ENCODE measurements around the gene MRPL47.

Gene MRPL47

DNA sequence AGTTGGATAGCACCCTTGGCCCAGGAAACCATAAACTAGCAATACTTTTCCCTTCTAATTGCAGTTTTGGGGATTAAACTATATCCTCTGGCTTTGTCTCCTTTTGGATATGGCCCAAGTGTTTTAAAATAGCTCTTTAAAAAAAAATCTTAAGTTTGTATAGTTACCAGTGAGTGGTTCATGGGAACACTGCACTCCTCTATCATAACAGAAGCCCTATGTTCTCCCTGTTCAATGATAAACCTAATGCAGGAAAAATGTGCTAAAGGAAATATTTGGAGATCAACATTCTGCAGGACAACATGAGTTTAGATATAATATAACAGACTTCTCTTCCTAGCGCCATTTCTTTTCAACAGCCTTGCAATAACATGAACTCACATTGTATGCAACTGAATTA, 13.1 kb downstream of the MRPL47 start:
- DNase-seq (ENCODE audit: low read depth in 2 of 2): no peak

DNA sequence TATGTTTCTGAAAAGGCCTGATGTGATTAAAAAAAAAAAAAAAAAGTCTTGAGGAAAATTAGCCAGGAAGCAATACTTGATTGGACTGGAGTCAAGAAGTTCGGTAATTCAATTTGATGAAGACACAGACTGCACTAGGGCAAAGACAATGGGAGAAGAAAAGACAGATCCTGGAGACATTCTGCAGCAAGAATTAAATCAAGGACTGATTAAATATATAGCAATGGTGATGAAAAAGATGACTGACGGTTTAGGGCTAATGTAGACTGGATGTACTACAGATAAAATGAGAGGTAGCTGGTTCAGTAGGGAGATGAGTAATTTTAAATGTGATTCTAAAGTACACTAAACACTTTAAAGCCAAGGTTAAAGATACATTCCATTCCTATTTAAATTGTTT, 13.8 kb downstream of the MRPL47 start:
- DNase-seq (ENCODE audit: low read depth in 2 of 2): no peak

DNA sequence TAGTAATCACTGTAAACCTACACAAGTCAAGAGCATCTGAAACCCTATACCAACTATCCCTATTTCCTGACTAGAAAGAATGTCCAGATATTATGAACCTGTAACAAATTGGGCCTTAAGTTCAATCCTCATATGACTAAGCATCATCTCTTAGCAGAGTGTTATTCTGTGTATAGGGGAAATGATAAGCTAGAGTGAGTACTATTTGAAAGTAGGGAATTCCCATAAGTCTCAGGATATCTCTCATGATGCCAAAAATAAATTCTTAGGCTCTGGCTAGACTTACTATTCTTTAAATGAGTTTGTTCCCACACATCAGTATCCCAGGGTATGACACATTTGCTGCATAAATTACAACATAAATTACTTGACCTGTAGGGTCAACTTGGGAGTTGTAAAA, 15.3 kb downstream of the MRPL47 start:
- no peak for DNase-seq (ENCODE audit: low read depth in 2 of 2)

DNA sequence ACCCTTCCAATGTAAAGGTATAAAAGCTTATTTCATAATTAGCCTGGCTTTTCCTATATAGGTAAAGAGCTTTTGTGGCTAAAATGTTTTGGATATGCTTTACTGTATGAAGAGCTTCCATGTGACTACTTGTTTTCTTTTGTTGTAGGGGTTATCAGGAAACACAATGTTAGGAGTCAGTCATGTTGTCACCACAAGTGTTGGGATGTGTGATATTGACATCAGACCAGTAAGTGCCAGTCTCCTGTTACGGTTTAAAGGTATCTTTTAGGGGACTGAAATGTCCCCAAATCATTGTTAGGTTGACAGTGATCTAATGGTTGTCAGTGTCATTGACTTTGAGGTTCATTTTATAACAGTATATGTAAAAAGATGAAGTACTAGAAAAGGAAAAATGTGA, 23.4 kb downstream of the MRPL47 start:
- DNase-seq (ENCODE audit: low read depth in 2 of 2): no peak

DNA sequence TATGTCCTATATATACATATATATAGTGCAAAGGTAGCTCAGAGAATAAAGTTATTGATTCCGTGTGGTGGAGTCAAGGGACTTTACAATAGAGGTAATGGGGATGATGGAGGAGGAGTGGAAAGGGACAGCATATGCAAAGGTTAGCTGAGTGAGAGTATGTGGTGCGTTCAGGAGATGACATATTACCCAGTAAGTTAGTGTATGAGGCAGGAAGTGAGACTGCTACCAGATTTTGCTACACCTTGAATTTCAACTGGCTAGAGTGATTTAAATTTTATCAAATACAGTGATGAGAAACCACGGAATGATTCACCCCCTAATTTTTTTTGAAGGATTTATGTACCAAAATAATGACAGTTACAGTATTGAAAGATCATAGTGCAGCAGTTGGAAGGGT, 38.9 kb downstream of the MRPL47 start:
- no peak for DNase-seq (ENCODE audit: low read depth in 2 of 2)

DNA sequence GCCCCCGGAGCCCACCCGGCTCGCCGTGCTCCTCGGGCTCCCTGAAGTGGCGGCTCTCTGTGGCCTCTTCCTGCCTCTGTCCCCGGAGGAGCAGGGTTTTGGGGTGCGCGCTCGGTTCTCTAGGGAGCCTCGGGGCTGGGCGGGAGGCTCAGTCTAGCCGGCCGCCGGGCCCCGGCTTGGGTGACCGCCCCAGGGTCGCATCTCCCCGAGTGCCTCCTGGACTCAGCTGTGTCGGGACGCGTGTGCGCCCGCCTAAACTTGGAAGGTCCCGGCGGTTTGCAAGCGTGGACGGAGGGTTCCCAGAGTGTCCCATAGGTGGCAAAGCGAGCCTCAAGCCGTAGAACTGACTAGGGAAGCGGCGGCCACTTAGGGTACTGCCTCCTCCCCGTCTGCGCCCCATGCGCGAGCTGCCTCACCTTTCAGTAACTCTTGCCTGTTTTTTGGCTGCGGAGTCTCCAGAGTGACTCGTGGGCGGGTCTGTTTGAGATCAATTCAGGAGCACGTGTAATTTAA, 41.1 kb downstream of the MRPL47 start:
- peak; percentile 25 to 37 for DNase-seq (ENCODE audit: low read depth in 2 of 2)

DNA sequence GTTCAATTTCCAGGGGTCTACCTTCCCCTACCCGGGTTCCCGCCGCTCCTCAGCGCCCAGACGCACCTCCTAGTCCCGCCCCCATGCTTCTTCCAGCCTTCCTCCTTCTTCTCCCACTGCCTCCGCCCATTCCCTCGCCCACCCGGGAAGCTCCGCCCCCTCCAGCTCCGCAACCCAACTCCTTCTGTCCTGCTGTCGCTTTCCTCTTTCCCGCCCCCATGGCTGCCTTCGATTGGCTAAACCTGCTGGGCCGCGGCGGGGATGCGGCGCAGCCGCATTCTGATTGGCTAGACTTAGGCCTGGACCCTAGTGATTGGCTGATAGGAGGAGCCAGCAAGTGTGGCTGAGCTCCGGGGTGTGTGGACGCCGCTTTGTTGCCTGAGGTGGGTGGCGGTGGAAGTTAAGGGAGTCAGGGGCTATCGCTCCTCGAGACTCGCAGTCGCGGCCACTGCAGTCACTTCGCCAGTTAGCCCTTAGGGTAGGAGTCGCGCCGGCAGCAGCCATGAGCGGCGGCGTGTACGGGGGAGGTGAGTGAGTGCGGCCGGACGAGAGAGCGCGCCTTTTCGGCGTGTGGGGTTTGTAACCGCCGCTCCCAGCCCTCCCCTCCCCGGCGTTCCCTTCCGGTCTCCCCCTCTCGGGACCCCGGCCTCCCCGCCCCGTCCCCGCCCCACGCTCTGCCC, 41.7 kb downstream of the MRPL47 start, which contains the start of gene ACTL6A:
ACTL6A (plus strand) TSS at position 336 of the 680 bp plus-strand sequence; CDS start at position 503, 167 bp downstream.
- DNase-seq (ENCODE audit: low read depth in 2 of 2): peak; percentile 96

DNA sequence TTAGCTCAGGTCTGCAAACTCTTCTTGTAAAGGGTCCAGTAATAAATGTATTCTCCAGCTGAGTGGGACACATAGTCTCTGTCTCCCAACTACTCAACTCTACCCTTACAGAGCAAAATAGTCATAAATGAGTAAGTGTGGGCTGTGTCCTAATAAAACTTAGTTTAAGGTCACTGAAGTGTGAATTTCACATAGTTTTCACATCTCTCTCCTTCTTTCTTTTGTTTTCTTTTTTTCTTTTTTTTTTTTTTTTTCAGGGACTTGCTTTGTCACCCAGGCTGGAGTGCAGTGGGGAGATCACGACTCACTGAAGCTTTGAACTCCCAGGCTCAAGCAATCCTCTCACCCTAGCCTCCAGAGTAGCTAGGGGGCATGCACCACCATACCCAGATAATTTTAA, 43.6 kb downstream of the MRPL47 start:
- no peak for DNase-seq (ENCODE audit: low read depth in 2 of 2)

DNA sequence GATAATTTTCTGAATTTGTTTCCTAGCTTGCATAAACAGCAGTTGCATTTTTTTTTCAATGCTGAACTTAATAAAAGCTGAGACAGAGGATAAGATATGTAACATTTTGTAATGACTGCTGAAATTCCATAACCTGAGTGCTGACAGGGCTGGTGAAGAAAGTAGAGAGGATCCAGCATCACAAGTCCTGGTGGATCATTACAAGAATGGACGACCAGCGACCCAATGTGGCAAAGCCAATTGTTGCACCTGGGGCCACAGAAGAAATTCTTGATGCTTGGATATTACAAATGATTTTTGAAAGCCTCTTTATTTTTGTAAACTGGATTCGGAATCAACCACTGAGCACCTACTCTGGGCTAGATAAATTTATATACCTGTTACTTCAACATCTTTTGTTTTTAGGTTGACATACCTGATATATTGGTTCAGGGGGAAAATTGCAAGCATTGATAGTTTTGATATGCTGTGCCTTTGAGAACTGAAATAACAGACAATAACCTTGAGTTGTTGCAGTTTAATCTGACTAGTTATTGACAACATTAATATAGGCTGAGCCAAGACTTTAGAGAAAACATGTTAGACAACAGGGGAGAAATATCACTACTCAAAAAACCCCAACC, 45.6 kb downstream of the MRPL47 start:
- peak in 1 of 2 donors; percentile 12 for DNase-seq (ENCODE audit: low read depth in 2 of 2)

DNA sequence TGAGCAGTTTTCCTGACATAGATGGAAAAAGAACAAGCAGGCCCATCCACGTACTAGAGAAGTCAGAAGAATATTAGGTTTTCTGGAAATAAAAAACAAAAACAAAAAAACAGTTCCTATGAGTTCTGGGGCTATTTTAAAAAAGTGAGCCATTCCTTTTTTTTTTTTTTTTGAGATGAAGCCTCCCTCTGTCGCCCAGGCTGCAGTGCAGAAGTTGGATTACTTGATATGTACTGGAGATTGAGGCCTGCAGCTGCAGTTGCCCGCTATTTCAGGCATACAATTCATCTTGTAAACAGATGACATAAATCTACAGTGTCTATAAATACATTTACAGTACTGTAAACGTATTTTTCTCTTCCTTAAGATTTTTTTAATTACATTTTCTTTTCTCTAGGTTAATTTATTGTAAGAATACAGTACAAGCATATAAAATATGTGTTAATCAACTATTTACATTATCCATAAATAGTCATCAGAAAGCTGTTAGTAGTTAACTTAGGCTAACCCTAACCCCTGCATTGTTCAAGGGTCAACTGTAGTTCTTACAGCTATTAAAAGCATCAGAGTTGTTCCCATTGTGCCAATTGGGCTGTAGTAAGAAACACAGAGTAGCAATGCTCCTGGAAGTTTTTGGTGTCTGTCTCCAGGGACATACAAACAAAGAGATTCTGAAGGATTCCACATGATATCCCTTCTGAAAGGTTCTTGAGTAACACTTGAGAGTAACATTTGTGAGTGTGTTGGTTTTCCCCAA, 52.9 kb downstream of the MRPL47 start:
- no peak for DNase-seq (ENCODE audit: low read depth in 2 of 2)

DNA sequence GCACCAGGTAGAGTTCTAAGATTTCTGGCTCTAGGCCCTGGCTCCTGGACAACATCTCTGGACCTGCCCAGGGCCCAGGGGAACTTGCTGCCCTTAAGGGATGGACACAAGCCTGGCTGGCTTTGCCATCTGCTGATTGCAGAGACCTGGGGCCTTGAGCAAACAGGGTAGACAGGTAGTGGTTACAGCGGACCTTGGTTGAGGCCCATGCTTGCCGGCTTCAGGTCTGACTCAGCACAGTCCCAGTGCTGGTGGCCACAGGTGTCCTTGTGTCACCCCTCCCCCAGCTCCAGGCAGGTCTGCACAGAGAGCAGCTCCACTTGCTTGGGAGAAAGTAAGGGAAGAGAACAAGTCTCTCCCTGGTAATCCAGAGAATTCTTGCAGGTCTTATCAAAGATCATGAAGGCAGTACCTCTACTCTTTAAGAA, 57.6 kb downstream of the MRPL47 start:
- no peak for DNase-seq (ENCODE audit: low read depth in 2 of 2)

DNA sequence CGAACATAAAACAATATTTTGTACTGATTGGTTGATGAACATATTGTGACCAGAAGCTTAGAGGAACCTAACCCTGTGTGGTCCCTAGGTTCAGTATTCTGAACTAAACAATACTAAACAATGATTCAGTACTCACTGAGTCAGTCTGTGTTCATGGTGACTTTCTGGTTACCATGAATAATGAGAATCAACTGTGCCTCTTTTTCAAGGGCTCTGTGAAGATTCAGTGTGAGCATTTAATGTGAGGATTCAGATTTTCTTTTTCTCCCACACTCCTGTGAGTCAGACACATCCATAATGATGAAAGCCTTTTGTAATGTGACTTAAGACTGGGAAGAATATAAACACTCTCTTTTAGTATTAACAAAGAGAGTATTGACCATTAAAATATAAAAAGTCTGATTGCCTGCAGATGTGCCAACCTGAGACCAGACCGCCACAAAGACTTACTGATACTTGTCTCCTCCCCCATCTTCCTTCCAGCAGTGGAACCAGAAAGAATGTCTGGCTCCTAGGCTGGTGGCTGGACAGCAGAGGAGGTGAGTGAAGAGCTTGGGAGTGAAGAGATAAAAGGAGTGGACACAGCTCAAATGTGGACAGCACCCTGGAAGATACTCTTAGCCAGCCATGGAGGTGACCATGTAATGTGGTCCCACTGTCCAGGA, 59.3 kb downstream of the MRPL47 start:
- no peak for DNase-seq (ENCODE audit: low read depth in 2 of 2)

DNA sequence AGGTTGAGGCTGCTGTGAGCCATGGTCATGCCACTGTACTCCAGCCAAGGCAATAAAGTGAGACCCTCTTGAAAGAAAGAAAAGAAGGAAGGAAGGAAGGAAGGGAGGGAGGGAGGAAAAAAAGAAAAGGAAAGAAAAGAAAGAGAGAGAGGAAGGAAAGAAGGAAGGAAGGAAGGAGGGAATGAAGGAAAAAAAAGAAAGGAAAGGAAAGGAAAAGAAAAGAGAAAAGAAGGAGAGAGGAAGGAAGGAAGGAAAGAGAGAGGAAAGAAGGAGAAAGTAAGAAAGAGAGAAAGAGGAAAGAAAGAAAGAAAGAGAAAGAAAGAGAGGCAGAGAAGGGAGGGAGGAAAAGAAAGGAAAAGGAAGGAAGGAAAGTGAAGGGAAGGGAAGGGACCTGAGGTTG, 62.1 kb downstream of the MRPL47 start:
- no peak for DNase-seq (ENCODE audit: low read depth in 2 of 2)

DNA sequence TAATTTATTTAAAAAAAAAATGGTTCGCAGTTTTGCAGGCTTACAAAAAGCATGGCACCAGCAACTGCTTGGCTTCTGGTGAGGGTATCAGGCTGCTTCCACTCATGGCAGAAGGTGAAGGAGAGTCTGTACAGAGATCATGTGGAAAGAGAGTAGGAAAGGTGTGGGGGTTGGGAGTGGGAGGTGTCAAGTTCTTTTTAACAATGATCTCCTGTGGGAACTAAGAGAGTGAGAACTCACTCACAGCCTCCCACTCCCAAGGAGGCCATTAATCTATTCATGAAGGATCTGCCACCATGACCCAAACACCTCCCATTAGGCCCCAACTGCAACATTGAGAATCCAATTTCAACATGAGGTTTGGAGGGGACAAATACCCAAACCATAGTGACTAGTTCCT, 62.8 kb downstream of the MRPL47 start:
- no peak for DNase-seq (ENCODE audit: low read depth in 2 of 2)

DNA sequence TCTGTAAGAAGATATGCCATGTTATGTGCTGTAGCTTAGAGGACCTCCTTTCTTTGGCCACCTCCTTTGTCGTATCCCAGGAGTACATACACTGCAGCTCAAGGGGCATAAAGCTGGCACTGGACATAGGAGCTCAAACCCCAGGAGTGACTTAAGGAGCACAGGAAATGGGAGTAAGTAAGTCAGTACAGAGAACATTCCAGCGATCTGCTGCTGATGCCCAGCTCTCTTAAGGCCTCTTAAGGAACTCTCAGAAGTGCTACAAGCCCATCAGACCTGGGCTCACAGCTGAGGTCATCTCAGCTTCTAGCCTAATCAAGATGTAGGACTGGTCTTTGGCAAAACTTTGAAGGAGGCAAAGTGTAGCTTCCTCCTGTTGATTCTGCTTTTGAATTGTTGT, 63.3 kb downstream of the MRPL47 start:
- DNase-seq (ENCODE audit: low read depth in 2 of 2): no peak

Data from stimulated activated CD8-positive, alpha-beta memory T cell treated with anti-CD3 and anti-CD28 coated beads, Interleukin-7, amount 100 ng/mL, for 1 hour (primary cell).